Adrenal gland (tissue), 12 donors: Measurements from ENCODE around the gene YWHAB. TPM values are rescaled to one million over a fixed set of nuclear protein-coding genes. Genes with fewer than 3 reads are reported as not detected.

Source experiments
- DNase-seq, 7 donors: peaks; one replicate each; pipeline ENCODE4 v3.0.0-alpha.2; 2019 to 2020
- H3K27ac ChIP-seq, 5 donors: fragments of 200-600 bp; sonication (generic) in 4 of 5; 1 replicate in 3 of 5; 2 replicates in 2 of 5; pipeline versions ENCODE4 v1.5.1 to v1.8.0; 2016 to 2020; ENCODE audit warnings: mild to moderate bottlenecking in 1 of 5
- H3K27me3 ChIP-seq: fragments of 200-600 bp; 2 replicates; pipeline ENCODE4 v1.8.0; 2021
- H3K36me3 ChIP-seq, 2 donors: fragments of 200-600 bp; replicated peaks in 1 of 2; 1 replicate in 1 of 2; 2 replicates in 1 of 2; pipeline versions ENCODE4 v1.5.1 to v1.8.0; 2018 to 2022
- H3K4me1 ChIP-seq, 2 donors: fragments of 200-600 bp; replicated peaks in 1 of 2; 1 replicate in 1 of 2; 2 replicates in 1 of 2; pipeline versions ENCODE4 v1.5.1 to v1.8.0; 2018 to 2021
- H3K4me3 ChIP-seq, 4 donors: fragments of 200-600 bp; sonication (generic) in 3 of 4; one replicate each; pipeline ENCODE4 v1.5.1; 2016 to 2018
- H3K9me3 ChIP-seq, 3 donors: fragments of 200-600 bp; sonication (generic) in 1 of 3; replicated peaks in 1 of 3; 1 replicate in 2 of 3; 2 replicates in 1 of 3; pipeline versions ENCODE4 v1.5.1 to v1.8.0; 2016 to 2021
- CTCF ChIP-seq, 6 experiments: fragments of 450-650 bp in 4 of 6; fragments of 200-600 bp in 2 of 6; sonication (generic) in 1 of 6; IDR thresholded peaks; 1 replicate in 5 of 6; 2 replicates in 1 of 6; pipeline versions ENCODE4 v1.5.1 to v1.8.0; 2016 to 2021; ENCODE audit warnings: antibody characterized with exemption in 6 of 6, mild to moderate bottlenecking in 2 of 6, moderate library complexity in 1 of 6
- POLR2A ChIP-seq, 2 donors: fragments of 450-650 bp; IDR thresholded peaks; one replicate each; pipeline ENCODE4 v1.6.1; 2017; ENCODE audit warnings: antibody characterized with exemption in 2 of 2, mild to moderate bottlenecking in 2 of 2, moderate library complexity in 1 of 2
- WGBS, 4 donors: extraction: QIAGEN DNeasy Blood & Tissue Kit in 2 of 4; methylation state at CpG; one replicate each; pipeline versions ENCODE4 v1.1.5 to v1.1.7; 2013 to 2017; 5-methylcytosine and 5-hydroxymethylcytosine counted together
- intact Hi-C, 2 donors: fragments of 100-400 bp; cut with DNase I; formaldehyde crosslinking; loops; one replicate each; pipeline versions ENCODE4 v1.14.1 to v1.15.0; 2022 to 2023
- polyA plus RNA-seq, 3 donors: library from polyadenylated mRNA; stranded (reverse); fragments of 200-250 nt in 2 of 3; fragments of 350-450 nt in 1 of 3; fragmentation: Illumina TruSeq in 1 of 3; extraction: RNeasy Lipid Tissue Mini Kit (QIAGEN cat#74804) in 1 of 3; gene quantifications; one replicate each; pipeline ENCODE4 v1.2.3, GENCODE V29; 2013 to 2014
- total RNA-seq, 9 donors: library from RNA; depleted of rRNA in 4 of 9; stranded (reverse); fragments of >200 nt in 4 of 9; fragments of 120-200 nt in 1 of 9; fragmentation: NEBNext Ultra II Directional in 1 of 9; extraction: Animal tissue kit (Norgen Biotek cat#: 25700) in 1 of 9; gene quantifications; one replicate each; pipeline versions ENCODE4 v1.1.0 to v1.2.4, GENCODE V29; 2013 to 2023
- donor health status: healthy with polysubstance abuse.
- donor health status: Bipolar disorder and iron deficiency.
- donor health status: DM: yes; HTN: yes; CAD: no.
- donor health status: DM: no; HTN: no; CAD: no.
- donor health status: DM: no; HTN: no; CAD: no.
- donor health status: DM: yes; HTN: yes; CAD: no.

YWHAB gene
- total and polyA plus RNA-seq, 12 donors: 53.1 to 293 (median 143) TPM

GRCh38 chr20:44917399-44917798 is 31.9 kb downstream of the YWHAB start:
- H3K4me3 ChIP-seq: no peak overlapping the region
- no peaks in the 10 kb centered on the region for H3K36me3 ChIP-seq
- H3K9me3 ChIP-seq: no peaks in the 10 kb centered on the region
- no peak for DNase-seq
- no peaks in the 10 kb centered on the region for H3K4me1 ChIP-seq
- H3K27me3 ChIP-seq: no peaks in the 10 kb centered on the region
- TF ChIP-seq CTCF (IDR thresholded peaks at IDR 0.05) (no peak), POLR2A (IDR thresholded peaks at IDR 0.05) (no peak)
- WGBS, 4 donors: 98 to 100% (median 99%) methylated on average over 2 of the region's 2 CpGs
- no peak overlapping the region for H3K27ac ChIP-seq
- intact Hi-C loops: no loop called here

- no peak overlapping the region for H3K4me3 ChIP-seq
- 97% methylated on average over 3 of the region's 3 CpGs for WGBS, 4 donors
- peaks cover 0 to 3% of the 10 kb centered on the region in 2 donors for H3K36me3 ChIP-seq
- no peak for TF ChIP-seq POLR2A (IDR thresholded peaks at IDR 0.05)
- TF ChIP-seq CTCF (IDR thresholded peaks at IDR 0.05): no peak
- H3K4me1 ChIP-seq: no peaks in the 10 kb centered on the region
- intact Hi-C loops: no loop called here
- no peaks in the 10 kb centered on the region for H3K27me3 ChIP-seq
- no peak for DNase-seq
- no peaks in the 10 kb centered on the region for H3K9me3 ChIP-seq
- no peak overlapping the region for H3K27ac ChIP-seq
Observed at GRCh38 chr20:44918342-44918741, 32.8 kb downstream of the YWHAB start.

- intact Hi-C loops: no loop called here
- no peak overlapping the region for H3K27ac ChIP-seq
- no peaks in the 10 kb centered on the region for H3K9me3 ChIP-seq
- H3K36me3 ChIP-seq: peaks cover 0 to 3% of the 10 kb centered on the region in 2 donors
- no peaks in the 10 kb centered on the region for H3K4me1 ChIP-seq
- DNase-seq: no peak
- TF ChIP-seq POLR2A (IDR thresholded peaks at IDR 0.05) (no peak), CTCF (IDR thresholded peaks at IDR 0.05) (no peak)
- H3K4me3 ChIP-seq: no peak overlapping the region
- no peaks in the 10 kb centered on the region for H3K27me3 ChIP-seq
- 95 to 99% (median 97%) methylated on average over 10 of the region's 10 CpGs for WGBS, 4 donors
Observed at GRCh38 chr20:44918761-44919160, 33.3 kb downstream of the YWHAB start.

- DNase-seq: no peak
- Histone ChIP-seq H3K27me3 (no peaks in the 10 kb centered on the region), H3K36me3 (peaks cover 0 to 3% of the 10 kb centered on the region in 2 donors), H3K27ac (no peak overlapping the region), H3K9me3 (no peaks in the 10 kb centered on the region), H3K4me3 (no peak overlapping the region), H3K4me1 (no peaks in the 10 kb centered on the region)
- TF ChIP-seq CTCF (IDR thresholded peaks at IDR 0.05): no peak
- TF ChIP-seq POLR2A (IDR thresholded peaks at IDR 0.05): no peak
- 96 to 99% (median 97%) methylated on average over 11 to 14 of the region's 14 CpGs for WGBS, 4 donors
- intact Hi-C loops: no loop called here
Observed at GRCh38 chr20:44921447-44921846, 35.9 kb downstream of the YWHAB start.
